WI38 (cell line): ENCODE measurements around the gene ZBTB7C.

Experiments
- H3K4me3 ChIP-seq: 2 replicates; pipeline ENCODE4 v1.5.1; 2011; ENCODE audit warnings: low read depth, mild to moderate bottlenecking, control low read depth, low read length
- TF ChIP-seq, protein P1 (sequence below): IDR thresholded peaks from 2 replicates; pipeline ENCODE4 v1.5.1; 2012; ENCODE audit warnings: low read depth, mild to moderate bottlenecking, control low read depth, low read length

ZBTB7C gene

DNA sequence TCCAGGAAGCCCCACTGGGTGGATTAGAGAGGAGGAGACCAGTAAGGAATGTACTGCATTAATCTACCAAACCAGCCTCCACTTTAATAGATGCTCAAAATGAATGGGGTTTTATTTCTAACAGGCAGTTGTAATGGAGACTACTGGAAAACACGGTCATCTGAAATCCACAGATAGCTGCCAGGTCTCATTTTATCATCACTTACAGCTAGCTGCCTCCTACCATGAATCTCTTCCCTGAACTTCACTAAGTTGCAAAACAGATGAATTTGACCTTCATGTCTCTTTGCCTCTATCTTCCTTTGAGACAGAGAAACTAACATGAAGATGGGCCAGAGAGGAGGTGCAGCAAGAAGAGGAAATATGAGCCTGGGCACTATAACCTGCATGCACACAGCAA, 21.9 kb downstream of the ZBTB7C start:
- H3K4me3 ChIP-seq = no peak overlapping the region
- TF ChIP-seq, protein P1, sequence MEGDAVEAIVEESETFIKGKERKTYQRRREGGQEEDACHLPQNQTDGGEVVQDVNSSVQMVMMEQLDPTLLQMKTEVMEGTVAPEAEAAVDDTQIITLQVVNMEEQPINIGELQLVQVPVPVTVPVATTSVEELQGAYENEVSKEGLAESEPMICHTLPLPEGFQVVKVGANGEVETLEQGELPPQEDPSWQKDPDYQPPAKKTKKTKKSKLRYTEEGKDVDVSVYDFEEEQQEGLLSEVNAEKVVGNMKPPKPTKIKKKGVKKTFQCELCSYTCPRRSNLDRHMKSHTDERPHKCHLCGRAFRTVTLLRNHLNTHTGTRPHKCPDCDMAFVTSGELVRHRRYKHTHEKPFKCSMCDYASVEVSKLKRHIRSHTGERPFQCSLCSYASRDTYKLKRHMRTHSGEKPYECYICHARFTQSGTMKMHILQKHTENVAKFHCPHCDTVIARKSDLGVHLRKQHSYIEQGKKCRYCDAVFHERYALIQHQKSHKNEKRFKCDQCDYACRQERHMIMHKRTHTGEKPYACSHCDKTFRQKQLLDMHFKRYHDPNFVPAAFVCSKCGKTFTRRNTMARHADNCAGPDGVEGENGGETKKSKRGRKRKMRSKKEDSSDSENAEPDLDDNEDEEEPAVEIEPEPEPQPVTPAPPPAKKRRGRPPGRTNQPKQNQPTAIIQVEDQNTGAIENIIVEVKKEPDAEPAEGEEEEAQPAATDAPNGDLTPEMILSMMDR = no peak

- TF ChIP-seq, protein P1 = no peak
These were observed 23.6 kb downstream of the ZBTB7C start for GRCh38 chr18:48385596-48385995.

DNA sequence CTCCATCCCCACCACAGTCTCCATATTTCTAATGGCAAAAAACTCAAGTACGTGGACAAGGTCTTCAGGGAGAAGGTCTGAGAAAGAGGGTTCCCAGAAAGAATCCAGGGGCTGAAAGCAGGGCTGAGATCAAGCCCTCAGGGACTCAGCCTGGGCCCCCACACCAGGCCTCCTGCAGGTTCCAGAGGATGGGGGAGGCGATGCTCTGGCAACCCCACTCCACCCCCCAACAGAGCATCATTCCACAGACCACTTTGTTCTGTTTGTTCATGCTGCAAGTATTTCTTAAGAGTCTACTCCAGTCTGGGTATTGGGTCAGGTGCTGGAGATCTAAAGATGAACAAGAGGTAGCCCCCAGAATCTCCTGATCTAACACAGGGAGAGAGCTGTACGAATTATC, 32.2 kb downstream of the ZBTB7C start:
- TF ChIP-seq, protein P1 = no peak
- H3K4me3 ChIP-seq = no peak overlapping the region

More at GRCh38 chr18:48385596-48385995, 23.6 kb downstream of the ZBTB7C start:
- H3K4me3 ChIP-seq = no peak overlapping the region

- TF ChIP-seq, protein P1 = no peak
- H3K4me3 ChIP-seq = no peak overlapping the region
These were observed 32.8 kb downstream of the ZBTB7C start for GRCh38 chr18:48376406-48376805.

GRCh38 chr18:48375150-48375800, 33.9 kb downstream of the ZBTB7C start:
- H3K4me3 ChIP-seq = no peak overlapping the region
- TF ChIP-seq, protein P1 = no peak

DNA sequence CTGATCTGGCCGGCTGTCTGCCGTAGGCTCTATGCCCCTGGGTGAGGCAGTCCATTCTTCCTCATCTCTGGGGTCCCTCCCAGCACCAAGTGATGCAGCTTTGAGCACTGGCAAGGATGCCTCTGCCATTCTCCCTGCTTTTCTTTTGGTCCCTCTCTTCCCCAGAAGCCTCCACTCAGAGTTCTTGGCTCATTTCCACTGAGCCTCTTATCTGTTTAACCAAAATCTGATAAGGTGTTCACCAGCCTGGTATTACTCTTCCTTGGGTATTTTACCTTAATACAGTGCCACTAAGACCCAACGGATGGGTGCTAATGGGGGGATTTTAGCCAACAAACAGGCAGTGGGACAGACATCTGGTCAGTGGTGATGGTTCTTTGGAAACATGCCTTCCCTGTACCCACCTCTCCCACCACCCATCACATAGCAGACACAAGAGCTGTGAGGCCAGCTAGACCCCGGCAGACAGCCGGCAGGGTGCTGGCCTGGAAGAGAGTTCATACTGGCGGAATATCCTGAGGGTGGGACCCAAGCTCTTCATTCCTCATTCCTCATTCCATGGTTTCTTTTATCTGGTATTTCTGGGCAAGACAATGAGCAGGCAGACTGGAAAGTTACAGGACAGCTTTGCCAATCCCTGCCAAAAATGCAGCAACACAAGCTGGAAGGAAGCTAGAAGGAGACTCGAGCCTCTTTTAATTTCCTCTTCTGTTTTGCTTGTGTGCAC, 34.6 kb downstream of the ZBTB7C start:
- TF ChIP-seq, protein P1 = no peak
- no peak overlapping the region for H3K4me3 ChIP-seq
